Measurements from ENCODE around the gene POLR1E.
A peak's percentile ranks its signal among the peaks of the same experiment; 100 is the strongest.

The POLR1E gene, protein sequence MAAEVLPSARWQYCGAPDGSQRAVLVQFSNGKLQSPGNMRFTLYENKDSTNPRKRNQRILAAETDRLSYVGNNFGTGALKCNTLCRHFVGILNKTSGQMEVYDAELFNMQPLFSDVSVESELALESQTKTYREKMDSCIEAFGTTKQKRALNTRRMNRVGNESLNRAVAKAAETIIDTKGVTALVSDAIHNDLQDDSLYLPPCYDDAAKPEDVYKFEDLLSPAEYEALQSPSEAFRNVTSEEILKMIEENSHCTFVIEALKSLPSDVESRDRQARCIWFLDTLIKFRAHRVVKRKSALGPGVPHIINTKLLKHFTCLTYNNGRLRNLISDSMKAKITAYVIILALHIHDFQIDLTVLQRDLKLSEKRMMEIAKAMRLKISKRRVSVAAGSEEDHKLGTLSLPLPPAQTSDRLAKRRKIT

DNA sequence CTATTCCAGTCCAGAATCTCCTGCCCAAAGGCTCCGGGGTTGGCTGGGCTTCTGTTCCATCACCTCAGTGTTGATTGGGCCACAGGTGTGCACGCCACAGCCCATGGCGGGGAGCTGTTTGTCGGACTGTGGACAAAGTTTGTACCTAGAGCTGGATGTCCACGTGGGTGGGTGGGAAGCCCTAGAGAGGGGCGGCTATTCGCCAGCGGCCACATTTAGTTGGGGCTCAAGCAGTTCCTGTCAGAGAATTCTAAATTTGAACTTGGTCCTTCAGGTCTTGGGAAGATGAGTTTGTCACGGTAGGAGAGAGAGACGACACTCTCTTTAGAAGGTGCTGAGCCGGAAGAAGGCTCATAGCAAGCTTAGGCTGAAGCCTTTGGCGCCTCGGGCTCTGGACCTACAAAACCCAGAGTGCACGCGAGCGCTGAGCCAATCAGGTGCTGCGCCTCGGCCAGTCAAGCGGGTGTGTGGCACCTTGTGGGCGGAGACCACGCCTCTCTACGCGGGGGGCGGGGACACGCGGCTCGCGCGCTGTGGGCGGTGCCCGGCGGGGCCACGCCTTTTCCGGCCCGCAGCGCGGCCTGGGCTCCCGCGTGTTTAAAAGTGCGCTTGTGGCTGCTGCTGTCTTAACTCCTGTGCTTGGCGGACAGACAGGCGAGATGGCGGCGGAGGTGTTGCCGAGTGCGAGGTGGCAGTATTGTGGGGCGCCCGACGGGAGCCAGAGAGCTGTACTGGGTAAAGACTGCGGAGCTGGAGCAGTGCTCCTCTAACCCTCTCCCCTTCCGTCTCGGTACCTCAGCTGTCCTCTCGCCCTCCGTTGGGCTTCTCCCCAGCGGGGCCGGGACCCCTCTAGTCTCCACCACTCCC lies at the start of gene POLR1E:
POLR1E (plus strand) TSS at position 560 of the 867 bp plus-strand sequence; CDS start at position 660, 100 bp downstream.
- peak; percentile 95 for DNase-seq (ENCODE audit: low read depth)

DNA sequence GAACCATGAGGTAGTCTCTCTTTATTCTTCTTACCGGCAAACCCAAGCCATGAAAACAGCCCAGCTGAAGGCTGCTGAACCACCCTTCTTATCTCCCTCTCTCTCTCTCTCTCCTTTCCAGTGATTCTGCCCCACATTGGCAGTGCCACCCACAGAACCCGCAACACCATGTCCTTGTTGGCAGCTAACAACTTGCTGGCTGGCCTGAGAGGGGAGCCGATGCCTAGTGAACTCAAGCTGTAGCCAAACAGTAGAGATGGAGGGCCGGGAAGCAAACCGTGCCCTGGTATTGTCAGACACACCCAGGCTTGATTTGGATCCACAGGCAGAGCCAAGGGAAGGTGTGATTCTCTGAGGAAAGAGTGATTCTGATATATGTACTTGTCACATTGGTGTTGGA lies 49.2 kb upstream of the POLR1E start:
- DNase-seq (ENCODE audit: low read depth) = no peak

DNA sequence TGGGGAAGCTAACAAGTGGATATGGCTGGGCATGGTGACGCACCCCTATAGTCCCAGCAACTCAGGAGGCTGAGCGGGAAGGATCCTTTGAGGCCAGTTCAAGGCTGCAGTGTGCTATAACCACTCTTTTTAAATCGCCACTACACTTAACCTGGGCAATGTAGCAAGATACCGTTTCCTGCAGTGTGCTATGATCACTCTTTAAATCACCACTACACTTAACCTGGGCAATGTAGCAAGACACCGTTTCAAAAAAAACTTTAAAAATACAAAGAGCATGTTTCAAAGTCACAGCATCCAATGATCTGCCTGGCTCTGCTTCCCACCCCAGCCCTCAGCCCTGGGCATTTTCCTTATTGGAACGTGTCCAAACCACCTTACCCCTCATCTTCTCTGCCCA lies 48.7 kb upstream of the POLR1E start:
- DNase-seq (ENCODE audit: low read depth) = no peak

DNA sequence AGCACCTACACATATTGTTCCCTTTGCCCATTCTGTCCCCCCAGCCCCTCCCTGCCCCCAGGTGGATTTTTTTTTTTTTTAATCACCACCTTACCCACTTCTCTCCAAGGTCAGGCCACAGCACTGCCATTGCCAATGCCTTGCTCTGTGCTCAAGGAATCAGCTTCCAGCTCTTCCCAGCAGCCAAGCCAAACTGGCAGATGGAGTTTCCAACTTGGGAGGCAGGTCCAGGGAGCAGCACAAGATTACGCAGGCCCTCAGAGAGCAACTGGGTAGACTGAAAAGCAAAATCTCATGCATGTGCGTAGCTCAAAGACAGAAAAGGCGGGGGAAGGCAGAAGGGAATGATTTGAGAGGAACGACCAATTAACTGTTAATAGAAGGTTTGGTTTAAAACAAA lies 48.1 kb upstream of the POLR1E start:
- no peak for DNase-seq (ENCODE audit: low read depth)

GRCh38 chr9:37438359-37438758 lies 47.4 kb upstream of the POLR1E start:
- no peak for DNase-seq (ENCODE audit: low read depth)

- DNase-seq (ENCODE audit: low read depth) = no peak
Measured at GRCh38 chr9:37441776-37442370, 43.9 kb upstream of the POLR1E start.

- no peak for DNase-seq (ENCODE audit: low read depth)
Measured at GRCh38 chr9:37442556-37442955, 43.2 kb upstream of the POLR1E start.

- no peak for DNase-seq (ENCODE audit: low read depth)
Measured at GRCh38 chr9:37443566-37443965, 42.2 kb upstream of the POLR1E start.

- no peak for DNase-seq (ENCODE audit: low read depth)
Measured at GRCh38 chr9:37444890-37445289, 40.9 kb upstream of the POLR1E start.

- no peak for DNase-seq (ENCODE audit: low read depth)
Measured at GRCh38 chr9:37445832-37446231, 39.9 kb upstream of the POLR1E start.

GRCh38 chr9:37446401-37446800 lies 39.3 kb upstream of the POLR1E start:
- no peak for DNase-seq (ENCODE audit: low read depth)

GRCh38 chr9:37447111-37447510 lies 38.6 kb upstream of the POLR1E start:
- no peak for DNase-seq (ENCODE audit: low read depth)

DNA sequence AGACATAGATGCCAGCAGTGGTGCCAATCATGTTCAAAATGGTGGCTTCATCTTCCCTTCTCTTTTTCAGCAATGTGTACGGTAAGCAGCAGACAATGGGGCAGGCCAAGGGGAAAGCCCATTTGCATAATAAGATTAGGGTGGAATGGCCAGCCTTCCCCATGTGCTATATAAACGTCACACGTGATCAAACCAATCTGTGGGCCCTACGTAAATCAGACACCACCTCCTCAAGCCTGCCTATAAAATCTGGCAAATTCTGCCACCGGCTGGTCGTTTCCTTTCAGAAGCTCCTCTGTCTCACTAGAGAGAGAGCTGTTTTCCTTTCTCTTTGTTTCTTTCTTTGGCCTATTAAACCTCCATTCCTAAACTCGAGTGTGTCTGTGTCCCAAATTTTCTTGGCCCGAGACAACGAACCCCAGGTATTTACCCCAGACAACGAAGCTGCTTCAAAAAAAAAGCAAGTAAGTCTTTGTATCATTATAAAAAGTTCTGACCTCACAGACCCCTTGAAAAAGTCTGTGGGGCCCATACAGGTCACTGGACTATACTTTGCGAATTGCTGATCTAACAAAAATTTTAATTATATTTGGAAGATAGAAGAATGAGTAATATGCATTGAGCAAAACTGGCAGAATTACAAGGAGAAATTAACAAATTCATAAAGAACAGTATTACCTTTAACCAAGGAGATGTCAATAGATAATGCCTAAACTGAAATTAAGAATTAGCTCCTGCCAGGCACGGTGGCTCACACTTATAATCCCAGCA lies 35.7 kb upstream of the POLR1E start:
- no peak for DNase-seq (ENCODE audit: low read depth)

- DNase-seq (ENCODE audit: low read depth) = no peak
Measured at GRCh38 chr9:37451628-37452027, 34.1 kb upstream of the POLR1E start.

GRCh38 chr9:37452611-37453010 lies 33.1 kb upstream of the POLR1E start:
- no peak for DNase-seq (ENCODE audit: low read depth)

DNA sequence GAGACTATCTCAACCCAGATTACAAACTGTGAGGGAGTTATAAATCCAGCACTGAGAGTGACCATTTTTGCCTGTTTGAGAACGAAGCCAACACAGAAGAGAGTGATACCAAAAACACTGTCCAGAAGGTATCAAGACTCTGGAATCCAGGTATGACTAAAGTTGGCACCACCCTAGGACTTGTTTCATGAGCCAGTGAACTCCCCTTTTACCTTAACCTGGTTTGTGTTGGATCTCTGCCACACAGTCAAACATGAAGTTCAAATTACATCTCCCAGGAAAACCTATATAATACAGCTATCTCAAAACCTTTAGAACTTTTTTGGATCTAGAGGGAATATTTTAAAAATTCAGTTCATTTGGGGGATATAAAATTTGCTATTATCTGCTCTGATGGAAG lies 31.9 kb upstream of the POLR1E start:
- DNase-seq (ENCODE audit: low read depth) = no peak

DNA sequence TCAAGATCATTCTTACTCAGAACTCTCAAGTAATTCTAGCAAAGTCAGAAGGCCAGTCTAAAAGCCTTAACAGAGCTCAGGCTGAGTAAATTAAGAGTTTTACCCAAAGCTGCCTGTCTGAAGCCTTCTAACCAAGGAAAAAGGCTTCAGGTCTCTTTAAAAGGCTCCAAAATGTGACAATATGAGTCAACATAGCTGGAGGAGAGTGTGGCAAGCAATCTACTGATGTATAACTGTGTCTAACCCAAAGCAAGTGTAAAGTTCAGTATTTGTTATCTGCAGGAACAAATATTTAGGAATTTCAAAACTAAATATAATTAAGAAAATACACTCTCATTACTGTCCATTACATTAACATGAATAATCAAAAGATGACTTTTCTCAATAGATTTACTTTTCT lies 31.5 kb upstream of the POLR1E start:
- no peak for DNase-seq (ENCODE audit: low read depth)

DNA sequence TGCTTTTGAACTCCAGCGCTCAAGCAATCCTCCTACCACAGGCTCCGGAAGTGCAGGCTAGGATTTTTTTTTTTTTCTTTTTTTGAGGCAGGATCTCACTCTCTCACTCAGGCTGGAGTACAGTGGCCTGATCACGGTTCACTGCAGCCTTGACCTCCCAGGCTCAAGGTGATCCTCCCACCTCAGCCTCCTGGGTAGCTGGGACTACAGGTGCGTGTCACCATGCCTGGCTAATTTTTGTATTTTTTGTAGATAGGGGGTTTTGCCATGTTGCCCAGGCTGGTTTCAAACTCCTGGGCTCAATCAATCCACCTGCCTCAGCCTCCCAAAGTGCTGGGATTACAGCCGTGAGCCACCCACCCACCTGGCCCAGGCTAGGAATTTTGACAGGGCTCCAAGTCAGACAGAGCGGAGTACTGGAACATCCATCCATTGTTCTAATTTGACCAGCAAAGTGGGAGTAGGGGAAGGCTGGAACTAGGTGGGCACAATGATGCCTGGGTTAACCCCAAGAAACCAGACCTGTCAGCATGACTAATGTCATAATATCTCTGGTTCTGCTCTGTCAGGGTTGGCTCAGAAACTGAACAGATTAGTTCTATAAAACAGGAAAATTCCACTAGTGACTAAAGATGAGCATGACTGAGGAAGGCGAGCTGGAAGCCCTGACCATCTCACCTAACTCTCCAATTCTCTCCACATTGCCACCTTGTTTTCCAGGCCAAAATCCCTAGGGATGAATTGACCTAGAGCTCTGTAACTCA lies 29.7 kb upstream of the POLR1E start:
- no peak for DNase-seq (ENCODE audit: low read depth)

- no peak for DNase-seq (ENCODE audit: low read depth)
Measured at GRCh38 chr9:37456817-37457216, 28.9 kb upstream of the POLR1E start.

DNA sequence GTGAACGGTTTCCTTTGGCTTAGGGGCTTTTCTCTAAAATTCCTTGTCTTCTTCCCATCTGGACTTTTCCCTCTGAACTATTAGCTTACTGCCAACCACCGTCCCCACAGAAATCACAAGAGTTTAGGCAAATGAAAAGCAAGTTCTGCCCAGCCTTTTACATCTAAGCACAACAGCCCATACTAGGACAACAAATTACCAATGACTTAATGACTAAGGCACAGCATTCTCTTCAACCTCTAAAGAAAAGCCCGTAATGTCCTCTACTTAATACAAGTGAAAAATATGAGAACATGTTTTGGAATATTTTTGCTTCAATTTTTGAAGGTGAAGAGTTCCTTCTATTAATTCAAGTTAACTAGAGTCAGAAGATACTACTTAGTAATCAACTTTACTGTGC lies 21.7 kb upstream of the POLR1E start:
- no peak for DNase-seq (ENCODE audit: low read depth)
